HG03066 (cell line): Measurements from ENCODE around the gene MYH7B.

Experiments
- ATAC-seq: cut with Tn5 transposase; IDR thresholded peaks from one replicate; pipeline ENCODE4 v1.9.1; 2021; ENCODE audit warnings: low read depth; ENCODE audit not compliant: unreplicated experiment

MYH7B gene

DNA sequence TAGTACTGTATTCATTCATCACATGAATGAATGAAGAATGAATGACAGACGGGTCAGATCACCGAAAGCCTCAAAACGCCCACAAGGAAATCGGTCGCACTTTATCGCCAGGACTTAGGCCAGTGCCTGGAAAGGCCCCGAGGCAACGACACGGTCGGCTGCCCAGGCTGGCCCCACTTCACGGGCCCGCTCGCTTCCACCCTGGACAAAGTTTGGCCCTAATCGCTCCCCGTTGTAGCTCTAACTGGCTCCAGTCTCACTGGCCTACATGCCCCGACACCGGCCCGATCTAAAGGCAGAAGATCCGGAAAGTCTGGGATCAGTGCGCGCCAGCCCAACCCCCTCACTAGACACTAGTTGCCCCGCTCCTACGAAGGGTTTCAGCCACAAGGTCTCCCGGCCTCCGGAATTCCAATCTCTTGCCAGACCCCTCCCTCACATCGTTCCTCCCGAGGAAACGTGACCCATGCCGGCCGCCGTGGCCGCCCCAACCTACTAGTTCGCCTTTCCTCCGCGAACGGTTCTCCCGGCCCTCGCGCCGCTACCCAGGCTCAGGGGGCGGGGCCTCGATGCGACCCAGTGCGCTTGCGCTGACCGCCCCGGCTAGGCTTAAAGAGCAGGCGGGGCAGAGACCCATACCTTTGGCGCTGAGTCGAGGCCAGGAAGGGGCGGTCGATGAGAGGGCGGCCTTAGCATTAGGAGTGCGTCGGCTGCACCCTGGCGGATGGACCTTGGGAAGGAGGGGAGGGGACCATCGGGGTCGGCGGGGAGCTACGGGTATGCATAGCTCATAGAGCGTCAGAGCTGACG, at the start of gene MYH7B, which contains the start of gene GSS:
TSS of gene MYH7B (plus strand) at position 638 of the 810 bp plus-strand sequence. CDS start 22,138 bp downstream, outside the sequence.
TSS of gene GSS (minus strand) at position 576 of the 810 bp plus-strand sequence. CDS start 3,954 bp downstream, outside the sequence.
- ATAC-seq = peak; percentile 81

DNA sequence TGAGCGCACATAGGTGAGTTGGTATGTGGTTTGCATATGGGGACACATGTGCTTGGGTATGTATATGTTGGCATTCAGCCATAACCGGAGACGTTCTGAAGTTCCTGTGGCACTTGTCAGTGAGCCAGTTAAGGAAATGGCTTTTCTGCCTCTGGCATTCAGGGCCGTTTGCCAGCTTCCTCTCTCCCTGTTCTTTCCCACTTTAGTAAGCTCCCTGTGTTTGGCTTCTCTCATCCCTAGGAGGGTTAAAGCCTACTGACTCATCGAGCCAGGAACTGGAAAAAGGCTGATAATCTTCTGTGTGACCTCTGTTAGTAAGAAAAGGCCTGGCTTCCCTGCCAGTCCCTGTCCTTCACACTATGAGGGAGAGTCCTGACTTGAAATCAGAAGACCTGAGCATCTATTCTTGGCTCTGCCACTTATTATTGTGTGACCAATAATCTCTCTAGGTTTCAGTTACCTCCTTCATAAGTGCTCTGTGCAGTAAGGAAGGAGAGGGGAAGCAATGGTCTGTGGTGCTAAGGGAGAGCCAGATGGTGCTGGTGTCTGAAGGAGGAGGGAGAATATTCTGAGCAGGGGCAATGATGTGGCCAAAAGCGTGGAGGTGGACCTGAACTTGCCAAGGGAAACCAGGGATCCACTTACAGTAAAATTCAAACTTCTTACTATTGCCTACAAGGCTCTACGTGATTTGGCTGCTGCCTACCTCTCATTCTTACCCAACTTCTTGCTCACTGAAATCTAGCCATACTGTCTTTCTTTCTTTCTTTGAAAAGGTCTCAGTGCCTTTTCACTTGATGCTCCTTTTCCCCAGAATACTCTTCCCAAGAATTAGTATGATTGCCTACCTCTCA, 47.8 kb upstream of the MYH7B start:
- ATAC-seq = no peak

DNA sequence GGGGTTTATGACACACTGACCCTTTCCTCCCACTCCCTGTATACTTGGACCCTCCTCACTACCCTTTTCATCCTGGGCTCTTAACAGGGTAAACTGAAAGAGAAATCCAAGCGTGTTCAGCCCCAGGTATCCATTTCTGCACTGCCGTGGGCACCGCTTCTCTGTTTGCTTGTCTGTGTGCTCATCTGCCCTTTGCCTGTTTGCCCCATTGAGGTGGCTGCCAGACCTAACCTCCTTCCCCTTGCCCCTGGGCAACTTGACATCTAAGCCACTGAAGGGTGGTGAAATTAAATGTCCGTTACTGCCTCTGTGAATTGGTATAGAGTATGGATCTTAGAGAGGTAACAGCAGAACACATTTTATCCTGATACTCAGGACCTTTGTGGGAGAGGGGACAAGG, 40.5 kb upstream of the MYH7B start:
- no peak for ATAC-seq

DNA sequence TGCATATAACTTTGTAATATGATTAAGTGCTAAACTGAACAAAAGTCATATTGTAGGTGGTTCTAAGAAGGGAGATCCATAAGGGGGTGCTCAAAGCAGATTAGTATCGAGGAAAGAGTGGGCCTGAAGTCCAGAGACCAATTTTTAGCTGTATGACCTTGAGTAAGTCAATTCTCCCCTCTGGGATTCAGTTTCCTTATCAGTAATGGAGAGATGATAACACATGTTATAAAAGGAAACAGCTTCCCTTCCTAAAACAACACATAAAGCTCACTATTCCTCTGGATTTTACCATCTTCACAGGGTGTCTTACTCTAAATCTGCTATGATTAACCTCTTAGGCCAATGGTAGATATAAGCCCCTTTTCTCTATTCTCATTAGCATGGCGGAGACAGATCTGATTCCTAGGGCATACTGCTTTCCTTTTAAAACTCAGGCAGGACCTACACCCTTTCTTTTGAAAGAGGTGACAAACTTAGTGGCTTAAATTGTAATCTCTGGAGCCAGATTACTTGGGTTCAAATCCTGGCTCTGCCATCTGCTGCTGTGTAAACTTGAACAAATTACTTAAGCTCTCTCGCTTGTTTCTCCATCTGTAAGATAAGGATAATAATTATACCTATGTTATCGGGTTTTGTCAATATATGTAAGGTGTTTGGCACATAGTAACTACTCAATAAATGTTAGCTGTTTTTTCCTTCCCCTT, 39.8 kb upstream of the MYH7B start:
- no peak for ATAC-seq

DNA sequence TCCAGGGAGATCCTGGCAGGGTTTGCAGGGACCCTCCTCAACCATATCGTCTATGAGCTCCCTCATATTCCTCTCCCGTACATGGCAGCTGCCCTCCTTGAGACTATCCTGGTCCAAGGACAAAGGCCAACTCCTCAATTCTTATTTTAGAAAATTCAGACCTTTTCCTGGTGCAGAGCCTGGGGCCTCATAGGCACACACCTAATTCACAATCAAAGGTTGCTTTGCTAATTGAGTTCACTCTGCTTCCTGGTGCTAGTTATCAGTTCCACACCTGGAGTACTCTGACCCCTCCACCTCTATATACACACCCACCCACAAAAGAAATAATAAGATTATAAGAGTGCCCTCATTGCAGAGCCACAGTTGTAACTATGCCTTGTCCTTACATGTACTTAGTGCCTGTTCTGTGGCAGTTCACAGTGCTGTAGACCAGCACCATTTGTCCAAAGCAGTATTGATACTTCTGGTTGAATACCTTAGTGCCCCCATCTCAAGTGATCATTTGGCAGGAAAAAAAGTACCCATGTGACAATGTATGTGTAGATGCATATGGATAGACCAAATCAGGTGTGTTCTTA, 38.8 kb upstream of the MYH7B start:
- ATAC-seq = no peak

DNA sequence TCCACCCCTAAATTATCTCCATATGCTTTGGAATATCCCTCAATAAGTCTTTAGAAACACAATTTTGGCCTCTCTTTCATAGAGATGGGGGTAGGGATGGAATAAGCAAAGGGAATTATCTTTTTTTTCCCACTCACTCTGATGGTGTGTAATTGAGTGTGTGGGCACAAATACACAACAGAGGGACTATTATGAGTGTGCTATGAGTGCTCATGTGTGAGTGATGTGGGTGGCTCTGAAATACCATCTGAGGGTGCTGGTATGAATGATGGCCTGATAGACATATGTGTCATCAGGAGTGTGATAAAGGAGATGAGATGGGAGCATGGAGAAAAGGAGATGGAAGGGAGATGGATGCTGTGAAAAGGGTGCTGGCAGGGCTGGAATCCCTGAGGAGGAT, 35.6 kb upstream of the MYH7B start:
- no peak for ATAC-seq

DNA sequence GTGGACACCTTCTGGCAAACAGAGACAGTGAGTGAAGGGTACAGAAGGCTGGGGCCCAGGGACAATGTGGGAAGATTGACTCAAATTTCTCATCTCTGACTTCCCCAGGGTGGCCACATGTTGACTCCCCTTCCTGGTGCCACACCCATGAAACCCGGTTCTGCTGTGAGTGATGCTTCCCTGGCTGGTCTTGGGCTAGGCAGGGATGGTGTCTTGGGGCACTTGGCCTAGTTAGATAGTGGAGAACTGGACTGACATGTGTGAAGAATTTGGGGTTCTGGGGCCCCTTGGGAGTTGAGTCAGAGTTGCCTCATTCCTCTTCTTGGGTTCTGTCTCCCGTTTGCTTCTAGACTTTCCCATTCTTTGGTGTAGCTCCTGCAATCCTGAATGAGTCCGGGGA, 34.2 kb upstream of the MYH7B start:
- no peak for ATAC-seq

DNA sequence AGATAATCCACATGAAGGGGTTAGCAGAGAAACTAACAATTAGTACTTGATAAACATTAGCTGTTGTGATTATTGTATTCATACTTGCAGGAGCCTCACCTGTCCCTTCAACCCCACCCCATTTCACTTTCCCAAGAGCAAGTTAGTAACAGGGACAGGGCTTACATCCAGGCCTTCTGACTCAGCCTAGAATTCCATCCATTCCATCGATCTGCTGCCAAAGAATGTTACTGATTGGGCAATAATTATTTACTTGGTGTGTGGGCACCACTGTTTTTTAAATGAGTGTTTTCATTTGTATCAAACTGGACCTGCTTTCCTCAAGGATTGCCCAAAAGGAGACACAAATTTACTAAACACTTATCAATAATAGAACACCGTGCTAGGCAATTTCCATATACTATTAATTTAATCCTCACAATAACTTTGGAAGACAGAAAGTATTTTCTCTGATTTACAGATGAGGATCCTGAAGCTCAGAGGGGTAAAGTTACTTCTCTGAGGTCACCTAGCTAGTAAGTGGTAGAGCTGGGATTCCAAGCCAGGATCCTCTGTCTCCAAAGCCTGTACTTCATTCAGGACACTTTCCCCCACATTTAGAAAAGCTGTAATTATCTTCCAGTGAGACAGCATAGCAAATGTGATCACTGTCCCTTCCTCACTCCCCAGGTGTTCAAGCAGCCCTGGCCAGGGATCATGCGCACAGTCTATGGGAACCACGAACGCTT, 32.9 kb upstream of the MYH7B start:
- no peak for ATAC-seq

DNA sequence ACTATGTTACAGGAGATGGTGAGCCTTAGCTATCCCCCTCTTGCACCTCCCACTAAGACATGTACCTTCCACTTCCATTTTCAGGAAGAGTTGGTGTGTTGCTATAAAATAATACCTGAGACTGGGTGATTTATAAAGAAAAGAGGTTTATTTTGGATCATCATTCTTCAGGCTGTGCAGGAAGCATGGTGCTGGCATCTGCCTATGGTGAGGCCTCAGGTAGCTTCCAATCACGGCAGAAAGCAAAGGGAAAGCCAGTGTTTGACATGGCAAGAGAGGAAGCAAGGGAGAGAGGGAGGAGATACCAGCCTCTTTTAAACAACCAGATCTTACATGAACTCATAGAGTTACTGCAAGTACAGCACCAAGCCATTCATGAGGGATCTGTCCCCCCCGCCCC, 32.3 kb upstream of the MYH7B start:
- no peak for ATAC-seq

DNA sequence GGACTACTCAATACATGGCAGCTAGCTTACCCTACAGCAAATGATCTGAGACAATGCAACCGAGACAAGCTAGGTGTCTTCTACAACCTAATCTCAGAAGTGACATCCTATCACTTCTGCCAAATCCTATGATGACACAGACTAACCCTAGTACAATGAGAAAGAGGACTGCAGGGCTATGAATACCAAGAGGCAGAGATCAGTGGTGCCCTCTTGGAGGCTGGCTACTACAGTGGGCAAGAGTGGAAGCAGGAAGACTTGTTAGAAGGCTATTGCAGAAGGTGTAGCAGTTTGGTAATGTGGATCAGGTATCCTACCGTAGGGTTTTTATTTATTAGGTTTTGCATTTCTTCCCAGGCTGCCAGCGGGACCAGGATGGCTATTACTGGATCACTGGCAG, 30.3 kb upstream of the MYH7B start:
- ATAC-seq = no peak

DNA sequence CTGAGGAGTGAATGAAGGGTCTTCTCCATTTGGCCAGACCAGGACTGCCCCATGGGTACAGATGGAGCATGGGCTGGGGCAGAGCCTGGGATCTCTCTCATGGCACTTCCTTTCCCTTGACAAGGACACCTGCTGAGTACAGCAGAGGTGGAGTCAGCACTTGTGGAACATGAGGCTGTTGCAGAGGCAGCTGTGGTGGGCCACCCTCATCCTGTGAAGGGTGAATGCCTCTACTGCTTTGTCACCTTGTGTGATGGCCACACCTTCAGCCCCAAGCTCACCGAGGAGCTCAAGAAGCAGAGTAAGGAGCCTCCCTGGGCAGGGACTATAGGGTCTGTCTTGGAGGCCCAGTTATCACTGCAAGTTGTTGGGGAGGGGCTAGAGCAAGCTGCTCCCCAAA, 29.7 kb upstream of the MYH7B start:
- ATAC-seq = no peak

DNA sequence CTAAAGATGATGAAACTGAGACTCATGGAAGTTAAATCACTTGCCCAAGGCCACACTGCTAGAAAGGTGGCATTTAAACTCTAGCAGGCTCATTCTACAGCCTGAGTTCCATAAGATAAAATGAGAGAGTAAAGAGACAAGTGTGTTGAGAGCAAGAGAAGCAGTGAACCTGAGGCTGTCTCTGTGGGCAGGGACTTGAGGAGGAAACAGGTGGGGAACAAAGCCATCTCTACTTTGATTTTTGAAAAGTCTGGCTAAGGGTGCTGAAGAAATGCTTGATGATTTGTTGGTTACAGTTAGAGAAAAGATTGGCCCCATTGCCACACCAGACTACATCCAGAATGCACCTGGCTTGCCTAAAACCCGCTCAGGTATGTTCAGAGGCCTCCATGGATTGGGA, 29.1 kb upstream of the MYH7B start:
- ATAC-seq = no peak

DNA sequence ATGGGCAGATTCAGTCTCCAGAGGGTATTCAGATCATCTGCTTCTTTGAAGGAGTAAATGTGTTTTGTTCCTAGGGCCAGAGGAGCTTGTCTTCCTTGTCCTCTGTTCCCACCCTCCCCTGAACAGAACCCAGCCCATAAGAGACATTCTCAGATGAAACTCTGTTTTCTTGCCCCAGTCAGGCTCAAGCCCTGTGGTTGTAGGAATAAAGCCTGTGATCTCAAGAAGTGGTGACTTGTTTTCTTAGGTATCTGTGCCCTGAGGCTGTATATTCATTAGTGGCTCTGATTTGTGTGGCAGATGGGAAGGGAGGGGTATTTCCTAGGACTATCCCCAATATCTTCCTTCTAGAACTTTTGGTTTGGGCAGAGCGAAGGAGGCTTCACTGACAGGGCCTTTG, 27.9 kb upstream of the MYH7B start:
- no peak for ATAC-seq

DNA sequence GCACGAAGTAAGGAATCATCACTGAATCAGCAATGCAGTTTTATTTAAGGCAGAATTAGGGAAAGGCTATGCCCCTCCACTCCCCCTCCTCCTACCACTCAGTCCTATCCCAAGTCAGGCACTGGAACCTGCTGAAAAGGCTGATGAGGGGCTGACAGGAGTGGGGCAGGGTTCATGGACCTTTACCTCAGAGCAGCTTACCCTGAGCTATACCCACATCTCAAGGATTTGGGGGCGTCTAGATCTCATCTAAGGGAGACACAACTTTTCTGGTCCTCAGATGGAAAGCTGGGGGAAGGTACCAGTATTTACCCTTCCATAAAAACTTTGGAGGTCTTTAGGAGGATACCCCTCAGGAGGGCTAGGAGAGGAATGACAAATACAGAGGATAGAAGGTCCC, 27.3 kb upstream of the MYH7B start:
- ATAC-seq = no peak

DNA sequence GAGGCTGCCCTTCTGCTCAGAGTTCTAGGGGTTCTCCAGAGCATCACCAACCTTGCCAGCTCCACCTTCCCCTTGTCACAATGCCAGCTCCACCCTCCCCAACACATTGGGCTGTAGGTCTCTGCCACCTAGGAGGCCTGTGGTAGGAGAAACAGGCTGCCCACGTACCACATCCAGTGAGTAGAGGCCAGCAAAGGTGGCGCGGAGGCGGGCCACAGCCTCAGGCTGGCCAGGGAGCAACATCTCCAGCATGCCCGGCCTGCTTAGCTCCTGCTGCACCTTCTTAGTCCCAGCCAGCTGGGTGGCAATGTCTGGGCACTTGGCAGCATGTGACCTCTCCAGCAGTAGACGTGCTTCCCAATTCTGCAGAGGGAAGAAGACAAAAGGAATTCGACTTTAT, 23.9 kb upstream of the MYH7B start:
- no peak for ATAC-seq

DNA sequence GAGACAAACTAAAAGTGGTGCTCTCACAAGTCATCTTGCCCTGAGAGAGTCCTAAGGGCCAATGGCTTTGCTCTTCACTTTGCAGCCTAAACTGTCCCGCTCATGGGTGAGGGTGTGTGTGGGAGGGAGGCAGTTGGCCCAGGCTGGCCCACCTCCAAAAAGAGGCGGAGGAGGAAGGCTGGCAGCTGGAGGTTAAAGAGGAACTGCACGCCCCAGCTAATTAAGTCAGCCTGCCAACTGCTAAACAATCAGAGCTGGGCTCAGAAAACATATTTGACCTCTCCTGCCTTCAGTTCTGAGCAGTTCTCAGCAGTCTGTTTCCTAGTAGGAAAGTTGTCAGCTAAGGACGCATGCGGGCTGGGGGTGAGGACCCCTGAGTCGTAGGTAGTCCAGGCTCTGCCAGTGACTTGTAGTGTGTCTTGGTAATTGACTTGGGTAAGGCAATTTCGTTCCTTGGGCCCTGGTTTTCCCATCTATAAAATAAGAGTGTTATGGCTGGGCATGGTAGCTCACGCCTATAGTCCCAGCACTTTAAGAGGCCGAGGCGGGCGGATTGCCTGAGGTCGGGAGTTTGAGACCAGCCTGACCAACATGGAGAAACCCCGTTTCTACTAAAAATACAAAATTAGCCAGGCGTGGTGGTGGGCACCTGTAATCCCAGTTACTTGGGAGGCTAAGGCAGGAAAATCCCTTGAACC, 17.1 kb upstream of the MYH7B start:
- no peak for ATAC-seq

DNA sequence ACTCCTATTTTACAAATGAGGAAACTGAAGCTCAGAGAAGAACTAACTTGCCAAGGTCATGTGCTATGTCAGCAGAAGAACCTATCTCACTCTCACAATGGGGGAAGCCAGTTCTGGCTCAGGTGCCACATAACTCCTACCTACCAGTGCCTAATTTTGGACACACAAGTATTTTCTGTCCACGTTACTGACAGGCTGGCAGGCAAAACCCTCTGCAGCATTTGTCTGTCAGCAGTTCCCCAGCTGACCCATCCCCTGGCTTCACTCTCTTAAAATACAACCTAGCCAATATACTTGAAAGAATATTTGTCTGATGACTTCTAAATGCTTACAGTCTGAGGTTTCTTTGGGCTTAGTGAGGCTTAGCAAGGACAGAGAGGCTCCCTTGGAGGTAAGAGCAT, 15.6 kb upstream of the MYH7B start:
- ATAC-seq = no peak

DNA sequence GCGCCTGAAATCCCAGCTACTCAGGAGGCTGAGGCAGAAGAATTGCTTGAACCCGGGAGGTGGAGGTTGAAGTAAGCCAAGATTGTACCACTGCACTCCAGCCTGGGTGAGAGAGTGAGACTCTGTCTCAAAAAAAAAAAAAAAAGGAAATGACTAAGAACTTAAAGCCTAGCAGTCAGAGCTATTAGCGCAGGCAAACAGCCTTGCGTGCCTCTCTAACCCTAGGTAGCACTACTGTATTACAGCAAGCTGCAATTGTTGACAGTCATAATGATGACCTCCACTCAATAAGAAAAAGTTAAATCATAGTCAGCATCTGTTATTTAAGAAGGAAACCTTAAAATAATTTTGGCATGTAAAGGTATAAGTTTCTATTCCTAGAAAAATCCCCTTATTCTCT, 14.4 kb upstream of the MYH7B start:
- no peak for ATAC-seq

DNA sequence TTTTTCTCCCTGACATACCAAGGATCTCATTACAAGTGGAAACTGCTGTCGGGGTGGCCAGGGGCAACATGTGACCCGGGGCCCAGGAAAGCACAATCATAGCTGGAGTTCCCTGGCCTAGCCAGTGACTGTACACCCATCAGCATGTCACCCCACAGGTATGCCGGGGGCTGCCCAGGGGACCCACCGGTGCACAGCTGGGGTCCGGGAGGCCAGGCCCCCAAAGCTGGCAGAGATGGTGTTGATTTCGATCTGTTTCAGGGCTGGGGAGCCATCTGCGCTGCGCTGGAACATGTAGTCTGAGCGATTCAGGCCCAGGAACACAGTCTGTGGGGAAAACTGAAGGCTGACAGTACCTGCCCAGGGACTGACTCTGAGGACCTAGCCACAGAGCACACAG, 13.4 kb upstream of the MYH7B start:
- no peak for ATAC-seq
